Activated CD4-positive, alpha-beta T cell treated with anti-CD3 and anti-CD28 coated beads, Interleukin-2, amount 50 U/mL, for 24 hours (primary cell): ENCODE data around the gene PTAFR.

Experiments used
- DNase-seq, 2 donors: peaks; one replicate each; pipeline ENCODE4 v3.0.0-alpha.2; 2020; ENCODE audit warnings: low read depth in 1 of 2, low spot score in 1 of 2

PTAFR gene

DNA sequence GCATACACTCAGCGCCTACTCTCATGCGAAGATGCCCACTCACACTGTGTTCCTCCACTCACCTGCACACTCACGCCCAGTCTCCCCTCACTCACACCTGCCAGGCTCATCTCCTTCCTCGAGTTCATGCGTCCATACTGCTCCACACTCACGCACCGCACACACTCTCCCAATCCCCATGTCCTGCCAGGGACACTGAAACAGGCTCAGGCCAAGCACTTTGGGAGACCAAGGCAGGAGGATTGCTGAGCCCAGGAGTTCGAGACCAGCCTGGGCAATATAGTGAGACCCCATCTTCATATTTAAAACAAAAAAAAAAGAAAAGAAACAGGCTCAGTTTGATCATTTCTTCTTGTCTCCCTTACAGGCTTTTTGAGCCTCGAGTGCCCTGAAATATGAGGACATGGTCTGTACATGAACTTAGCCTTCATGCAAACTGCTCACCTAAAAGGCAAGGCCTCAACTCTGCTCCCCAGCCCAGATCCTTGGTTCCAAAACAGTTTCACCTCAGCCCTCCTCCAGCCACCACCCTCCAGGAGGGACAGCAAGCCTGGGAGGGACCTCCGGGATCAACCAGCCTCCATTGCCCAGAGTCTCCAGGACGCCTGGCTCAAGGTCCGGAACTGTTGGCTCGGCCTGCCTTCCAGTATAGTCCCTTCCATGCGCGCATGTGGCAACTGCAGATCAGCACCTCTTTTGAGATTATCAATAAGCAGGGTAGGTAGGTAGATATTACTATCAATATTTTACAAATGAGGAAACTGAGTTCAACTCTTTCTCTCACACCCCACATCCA lies 2.4 kb upstream of the PTAFR start:
- no peak for DNase-seq

DNA sequence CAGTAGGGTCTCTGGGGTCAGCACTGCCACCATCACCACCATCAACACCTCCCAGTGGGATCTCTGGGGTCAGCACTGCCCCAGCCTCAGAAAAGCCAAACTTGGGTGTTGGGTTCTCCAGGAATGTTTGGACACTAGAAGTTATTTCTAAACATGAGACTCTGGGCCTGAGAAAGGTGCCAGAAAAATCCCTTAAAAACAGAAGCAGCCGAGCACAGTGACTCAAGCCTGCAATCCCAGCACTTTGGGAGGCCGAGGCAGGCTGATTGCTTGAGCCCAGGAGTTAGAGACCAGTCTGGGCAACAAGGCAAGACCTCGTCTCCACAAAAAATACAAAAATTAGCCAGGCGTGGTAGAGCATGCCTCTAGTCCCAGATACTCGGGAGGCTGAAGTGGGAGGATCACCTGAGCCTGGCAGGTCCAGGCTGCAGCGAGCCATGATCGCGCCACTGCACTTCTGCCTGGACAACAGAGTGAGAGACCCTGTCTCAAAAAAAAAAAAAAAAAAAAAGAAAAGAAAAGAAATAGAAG lies 470 bp downstream of the PTAFR start:
- no peak for DNase-seq

DNA sequence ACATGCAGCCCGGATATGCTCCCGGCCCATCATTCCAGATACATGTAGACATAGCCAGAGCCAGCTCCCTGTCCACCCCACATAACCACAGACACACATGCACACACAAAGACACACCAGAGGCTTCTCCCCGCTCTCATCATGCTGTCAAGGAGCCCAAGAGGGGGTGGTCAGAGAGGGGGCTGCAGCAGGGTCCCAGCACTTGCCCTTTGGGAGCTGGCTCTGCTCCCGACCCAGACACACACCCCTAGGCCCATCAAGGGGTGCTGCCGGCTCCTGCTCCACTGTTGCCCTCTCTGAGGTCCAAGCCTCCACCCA lies 2.6 kb downstream of the PTAFR start:
- no peak for DNase-seq

DNA sequence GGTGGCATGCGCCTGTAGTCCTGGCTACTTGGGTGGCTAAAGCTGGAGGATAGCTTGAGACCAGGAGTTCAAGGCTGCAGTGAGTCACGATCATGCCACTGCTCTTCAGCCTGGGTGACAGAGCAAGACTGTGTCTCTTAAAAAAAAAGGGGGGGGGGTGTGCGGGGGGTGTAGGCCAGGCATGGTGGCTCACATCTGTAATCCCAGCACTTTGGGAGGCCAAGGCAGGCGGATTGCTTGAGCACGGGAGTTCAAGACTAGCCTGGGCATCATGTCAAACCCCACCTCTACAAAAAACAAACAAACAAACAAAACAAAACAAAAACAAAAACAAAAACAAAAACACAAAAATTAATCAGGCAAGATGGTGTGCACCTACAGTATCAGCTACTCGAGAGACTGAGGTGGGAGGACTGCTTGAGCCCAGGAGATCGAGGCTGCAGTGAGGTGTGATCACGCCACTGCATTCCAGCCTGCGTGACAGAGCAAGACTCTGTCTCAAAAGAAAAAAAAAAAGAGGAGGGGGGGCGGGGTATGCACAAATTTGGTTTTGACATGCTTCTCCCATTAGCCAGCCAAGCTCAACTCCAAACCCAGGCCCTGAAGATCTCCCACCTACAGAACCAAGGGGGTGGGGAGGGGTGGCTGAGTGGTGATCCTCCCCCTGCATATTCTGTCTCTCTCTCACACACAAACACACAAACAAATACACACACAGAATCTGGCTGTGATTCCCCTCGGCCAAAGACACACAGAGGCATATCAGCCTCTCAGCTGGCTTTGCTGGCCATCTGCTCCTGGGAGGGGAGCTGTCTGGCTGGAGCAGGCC lies 3.1 kb downstream of the PTAFR start:
- DNase-seq: no peak

DNA sequence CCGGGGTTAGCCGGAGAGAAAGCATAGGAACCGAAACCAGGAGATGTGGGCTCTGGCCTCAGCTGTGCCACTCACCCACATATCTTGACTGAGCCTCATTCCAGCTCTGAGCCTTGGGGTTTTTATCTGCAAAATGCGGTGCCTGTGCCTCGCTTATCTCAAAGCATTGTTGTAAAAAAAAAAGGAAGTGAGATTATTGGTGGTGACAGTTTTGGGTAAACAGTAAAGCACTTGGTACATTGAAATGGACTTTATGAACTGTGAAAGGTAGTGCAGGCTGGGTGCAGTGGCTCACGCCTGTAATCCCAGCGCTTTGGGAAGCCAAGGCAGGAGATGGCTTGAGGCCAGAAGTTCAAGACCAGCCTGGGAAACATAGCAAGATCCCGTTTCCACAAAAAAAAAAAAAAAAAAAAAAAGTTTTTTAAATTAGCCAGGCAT lies 3.8 kb downstream of the PTAFR start:
- no peak for DNase-seq

DNA sequence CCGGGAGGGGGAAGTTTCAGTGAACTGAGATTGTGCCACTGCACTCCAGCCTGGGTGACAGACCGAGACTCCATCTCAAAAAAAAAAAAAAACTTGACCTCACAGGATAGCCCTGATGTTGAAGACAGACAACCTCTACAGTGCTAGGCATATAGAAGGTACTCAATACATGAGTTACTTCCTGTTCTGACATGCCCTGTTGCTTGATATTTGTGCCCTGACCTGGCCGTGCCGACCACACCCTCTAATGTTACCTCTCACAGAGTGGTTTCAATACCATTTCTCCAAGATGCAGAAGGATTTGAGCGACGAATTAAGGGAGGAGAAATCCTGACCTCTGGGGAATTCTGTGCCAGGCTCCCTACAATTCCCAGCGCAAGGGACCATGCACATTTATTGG lies 5.2 kb downstream of the PTAFR start:
- DNase-seq: no peak

DNA sequence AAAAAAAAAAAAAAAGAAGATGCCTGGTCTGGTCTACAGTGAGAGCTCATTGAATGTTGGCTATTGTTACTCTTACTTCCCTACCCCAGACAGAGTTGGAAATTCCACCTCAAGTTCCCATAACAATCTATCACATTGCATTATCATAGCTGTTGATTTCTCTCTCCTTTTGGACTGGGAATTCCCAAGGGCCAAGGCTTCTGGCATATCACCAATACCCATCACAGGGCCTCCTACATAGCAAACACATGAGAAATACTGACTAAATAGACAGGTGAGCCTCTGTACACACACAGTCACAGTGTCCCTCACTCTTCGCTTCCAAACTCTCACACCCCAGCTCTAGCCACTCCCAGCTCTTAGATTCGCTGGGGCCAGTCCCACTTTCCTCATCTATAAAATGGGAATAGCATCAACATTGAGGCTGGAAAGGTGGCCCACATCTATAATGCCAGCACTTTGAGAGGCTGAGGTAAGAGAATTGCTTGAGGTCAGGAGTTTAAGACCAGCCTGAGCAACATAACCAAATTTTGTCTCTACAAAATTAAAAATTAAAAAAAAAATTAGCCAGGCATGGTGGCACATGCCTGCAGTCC lies 6.4 kb downstream of the PTAFR start:
- DNase-seq: no peak

DNA sequence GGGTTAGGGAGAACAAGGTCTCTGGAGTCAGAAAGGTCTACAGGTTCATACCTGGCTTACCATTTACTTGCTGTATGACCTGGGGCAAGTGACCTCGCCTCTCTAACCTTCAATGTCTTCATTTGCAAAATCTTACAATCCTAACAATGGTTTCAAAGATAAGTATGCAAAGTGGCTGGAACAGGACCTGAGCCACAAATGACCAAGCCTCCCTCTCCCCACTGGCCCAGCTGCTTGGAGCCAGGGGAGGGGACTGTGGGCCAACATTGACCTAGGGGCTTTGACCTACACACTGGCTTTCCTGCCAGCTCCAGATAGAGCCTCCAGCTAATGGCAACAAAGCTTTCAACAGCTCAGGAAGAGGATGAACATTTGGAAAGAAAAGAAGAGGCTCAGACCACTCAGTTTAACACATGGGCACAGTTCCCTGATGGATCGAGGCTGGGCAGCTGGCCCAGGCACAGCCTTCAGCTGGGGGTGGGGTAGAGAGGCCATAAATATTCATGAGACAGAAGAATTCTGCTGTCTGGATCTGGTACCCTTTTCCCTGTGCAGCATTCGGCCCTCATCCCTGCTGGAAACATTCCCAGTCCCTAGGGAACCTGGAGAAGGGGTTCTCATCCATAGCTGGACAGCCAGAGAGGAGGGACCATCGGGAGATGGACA lies 12.9 kb downstream of the PTAFR start:
- DNase-seq: no peak

DNA sequence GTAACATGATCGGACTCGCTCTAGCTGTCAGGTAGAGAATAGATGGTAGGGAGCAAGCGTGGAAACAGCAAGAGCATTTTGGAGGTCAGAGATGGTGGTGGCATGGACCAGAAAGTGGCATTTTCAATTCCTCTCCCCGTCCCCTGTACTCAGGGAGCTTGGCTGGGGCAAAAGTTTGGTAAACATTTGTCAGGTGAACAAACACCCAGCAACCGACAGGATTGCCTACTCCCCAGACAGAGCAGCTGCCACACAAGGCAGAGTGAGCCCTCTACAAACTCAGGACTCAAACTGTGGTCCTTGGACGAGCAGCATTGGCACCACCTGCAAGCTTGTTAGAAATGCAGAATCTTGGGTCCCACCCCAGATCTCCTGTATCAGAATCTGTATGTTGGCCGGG lies 14.3 kb downstream of the PTAFR start:
- no peak for DNase-seq

DNA sequence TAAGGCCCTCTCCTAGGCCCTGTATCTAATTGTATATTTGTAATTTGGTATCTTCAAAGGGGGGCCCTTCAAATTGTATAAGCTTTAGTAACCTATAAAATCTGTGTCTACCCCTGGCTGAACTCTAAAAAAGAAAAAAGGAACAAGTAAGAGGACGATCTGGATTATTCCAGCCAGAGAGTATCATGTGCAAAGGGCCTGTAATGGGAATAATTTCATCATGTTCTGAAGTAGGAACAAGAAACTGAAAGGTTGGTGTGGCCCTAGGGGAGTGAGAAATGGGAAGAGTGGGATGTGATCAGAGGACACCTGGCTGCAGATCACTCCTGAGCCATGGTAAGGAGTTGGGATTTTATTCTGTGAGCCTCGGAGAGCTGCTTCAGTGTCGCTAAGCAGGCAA lies 14.7 kb downstream of the PTAFR start:
- no peak for DNase-seq

DNA sequence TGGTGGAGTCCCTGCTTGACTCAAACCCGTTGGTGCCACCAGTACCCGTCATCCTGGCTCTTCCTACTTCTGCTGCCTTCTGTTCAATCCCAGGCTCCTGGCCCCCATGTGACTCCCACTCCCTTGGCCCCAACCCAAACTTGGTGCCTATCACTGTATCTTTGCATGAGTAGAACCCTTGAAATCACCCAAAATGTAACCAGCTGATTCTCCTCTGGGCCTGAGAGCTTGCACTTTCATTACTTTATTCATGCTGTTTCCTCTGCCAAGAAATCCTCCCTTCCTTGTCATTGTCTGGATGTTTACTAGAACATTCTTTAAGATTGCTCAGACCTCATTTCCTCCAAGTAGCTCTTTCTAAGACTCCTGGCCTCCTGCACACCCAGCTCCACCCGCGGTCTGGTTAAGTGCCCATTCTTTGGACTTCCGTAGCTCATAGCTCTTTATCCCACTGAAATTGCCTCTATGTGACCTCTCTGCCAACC lies 15.7 kb downstream of the PTAFR start:
- no peak for DNase-seq

DNA sequence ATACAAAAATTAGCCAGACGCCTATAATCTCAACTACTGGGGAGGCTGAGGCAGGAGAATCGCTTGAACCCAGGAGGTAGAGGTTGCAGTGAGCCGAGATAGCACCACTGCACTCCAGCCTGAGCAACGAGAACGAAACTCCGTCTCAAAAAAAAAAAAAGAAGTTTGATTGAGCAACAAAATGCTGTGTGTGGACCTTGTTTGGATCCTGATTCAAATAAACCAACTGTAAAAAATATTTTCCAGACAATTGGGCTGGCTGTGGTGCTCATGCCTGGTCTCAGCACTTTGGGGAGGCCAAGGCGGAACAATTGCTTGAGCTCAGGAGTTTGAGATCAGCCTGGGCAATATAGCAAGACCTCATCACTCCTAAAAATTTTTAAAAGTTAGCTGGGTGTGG lies 16.8 kb downstream of the PTAFR start:
- DNase-seq: no peak

DNA sequence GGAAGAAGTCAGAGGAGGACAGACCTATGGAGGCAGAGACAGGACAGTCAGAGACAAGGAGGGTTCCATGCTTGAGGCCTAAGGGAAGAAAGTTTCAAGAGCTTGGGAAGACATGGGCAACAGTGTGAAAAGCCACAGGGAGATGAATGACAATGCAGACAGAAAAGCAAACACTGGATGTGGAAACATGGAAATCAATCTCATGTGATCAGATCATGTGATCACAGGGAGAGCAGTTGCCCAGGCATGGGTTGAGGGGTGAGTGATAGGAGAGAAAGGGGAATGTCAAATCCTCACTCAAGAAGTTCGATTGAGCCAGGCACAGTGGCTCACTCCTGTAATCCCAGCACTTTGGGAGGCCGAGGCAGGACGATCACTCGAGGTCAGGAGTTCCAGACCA lies 17.2 kb downstream of the PTAFR start:
- no peak for DNase-seq

DNA sequence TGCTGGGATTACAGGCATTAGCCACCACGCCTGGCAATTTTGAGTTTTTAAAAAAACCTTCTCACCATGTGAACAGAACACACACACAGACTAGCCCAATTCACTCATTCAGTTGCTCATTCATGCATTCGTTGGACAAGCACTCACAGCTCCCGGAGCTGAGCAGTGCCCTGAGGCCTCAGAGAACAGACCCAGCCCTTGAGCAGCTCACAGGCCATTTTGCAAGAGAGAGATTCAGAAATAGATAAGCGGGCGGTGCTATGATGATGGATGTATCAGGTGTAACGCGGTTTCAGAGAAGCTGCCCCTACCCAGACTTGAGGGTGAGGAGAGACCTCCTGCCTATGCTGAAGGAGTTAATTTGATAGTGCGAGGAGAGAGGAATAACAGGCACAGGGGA lies 18.6 kb downstream of the PTAFR start:
- DNase-seq: no peak

DNA sequence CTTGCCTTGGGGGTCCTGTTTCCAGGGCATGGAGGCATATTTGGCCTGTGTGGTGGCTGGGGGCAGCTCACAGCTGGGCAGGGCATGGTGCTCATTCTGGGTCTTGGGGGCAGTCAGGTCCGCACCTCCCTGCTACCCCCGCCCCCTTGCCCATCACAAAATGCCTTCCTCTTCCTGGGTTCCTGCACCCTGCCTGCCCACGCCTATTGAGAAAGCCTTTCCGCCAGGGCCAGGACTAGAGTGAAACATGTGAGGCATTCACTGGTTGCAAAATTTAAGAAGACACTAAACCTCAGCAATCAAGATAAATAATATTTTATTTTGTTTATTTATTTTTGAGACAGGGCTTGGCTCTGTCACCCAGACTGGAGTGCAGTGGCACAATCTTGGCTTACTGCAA lies 19.7 kb downstream of the PTAFR start:
- no peak for DNase-seq

DNA sequence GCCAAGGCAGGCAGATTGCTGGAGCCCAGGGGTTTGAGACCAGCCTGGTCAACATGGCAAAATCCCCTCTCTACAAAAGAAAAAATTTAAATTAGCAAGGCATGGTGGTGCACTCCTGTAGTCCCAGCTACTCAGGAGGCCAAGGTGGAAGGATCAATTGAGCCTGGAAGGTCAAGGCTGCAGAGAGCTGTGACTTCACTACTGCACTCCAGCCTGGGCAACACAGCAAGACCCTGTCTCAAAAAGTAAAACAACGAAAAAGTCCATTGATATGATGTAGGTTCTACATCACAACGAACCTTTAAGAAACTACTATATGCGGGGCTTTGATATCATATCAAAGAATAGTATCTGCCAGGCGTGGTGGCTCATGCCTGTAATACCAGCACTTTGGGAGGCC lies 20.9 kb downstream of the PTAFR start:
- no peak for DNase-seq

DNA sequence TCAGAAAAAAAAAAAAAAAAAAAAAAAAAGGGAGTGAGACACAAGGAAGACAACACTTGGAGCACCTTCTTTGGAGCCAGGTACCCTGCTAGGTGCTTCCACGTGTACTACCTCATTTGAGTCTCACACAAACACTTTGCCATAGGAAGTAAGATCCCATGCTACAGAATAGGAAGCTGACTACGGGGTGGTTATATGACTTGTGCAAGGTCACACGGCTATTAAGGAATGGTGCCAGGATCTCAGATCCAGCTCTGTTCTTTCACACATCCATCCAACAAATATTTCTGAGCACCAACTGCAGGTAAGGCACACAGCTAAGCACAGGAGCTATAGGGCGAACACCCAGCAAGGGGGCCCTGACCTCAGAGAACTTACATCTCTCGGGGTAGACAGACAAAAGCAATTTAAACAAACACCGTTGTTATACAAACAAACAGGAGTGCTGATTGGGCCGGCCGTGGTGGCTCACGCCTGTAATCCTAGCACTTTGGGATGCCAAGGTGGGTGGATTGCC lies 22.4 kb downstream of the PTAFR start:
- no peak for DNase-seq

DNA sequence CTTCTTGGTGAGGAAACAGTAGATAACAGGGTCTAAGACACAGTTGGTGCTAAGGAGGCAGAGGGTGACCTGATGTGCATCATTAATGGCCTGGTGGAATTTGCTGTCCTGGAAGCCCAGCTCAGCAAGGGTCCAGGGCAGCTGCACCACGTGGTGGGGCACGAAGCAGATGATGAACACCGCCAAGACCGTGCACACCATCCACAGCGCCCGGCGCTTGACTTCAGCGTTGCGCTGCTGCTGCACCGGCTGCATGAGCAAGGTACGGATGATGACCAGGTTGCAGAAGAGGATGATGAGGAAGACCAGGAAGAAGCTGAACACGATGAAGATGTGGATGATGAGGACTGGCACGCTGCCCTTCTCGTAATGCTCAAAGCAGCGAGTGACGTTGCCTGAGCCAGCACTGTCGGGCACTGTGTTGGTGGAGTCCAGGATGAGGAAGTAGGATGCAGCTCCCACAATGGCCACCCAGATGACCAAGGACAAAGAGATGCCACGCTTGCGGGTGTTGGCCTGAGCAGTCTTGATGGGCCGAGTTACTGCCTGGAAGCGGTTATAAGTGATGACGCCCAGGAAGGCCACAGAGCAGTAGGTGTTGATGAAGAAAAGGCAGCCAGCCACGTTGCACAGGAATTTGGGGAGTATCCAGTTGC lies 26.2 kb downstream of the PTAFR start:
- no peak for DNase-seq

DNA sequence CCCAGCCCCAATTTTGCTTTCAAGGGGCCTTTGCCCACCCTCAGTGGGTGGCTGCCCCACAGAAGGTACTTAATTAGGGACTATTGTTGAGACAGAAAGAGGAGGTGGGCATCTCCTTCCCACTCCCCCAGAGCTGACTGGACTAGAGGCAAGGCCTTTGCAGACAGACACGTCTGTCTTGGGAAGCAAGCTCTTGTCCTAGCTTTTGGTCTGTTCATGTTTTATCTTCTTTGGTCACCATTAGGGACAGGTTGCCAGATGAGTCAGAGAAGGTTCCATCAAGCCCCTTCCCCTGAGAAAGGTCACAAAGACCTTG lies 27.7 kb downstream of the PTAFR start:
- DNase-seq: no peak

DNA sequence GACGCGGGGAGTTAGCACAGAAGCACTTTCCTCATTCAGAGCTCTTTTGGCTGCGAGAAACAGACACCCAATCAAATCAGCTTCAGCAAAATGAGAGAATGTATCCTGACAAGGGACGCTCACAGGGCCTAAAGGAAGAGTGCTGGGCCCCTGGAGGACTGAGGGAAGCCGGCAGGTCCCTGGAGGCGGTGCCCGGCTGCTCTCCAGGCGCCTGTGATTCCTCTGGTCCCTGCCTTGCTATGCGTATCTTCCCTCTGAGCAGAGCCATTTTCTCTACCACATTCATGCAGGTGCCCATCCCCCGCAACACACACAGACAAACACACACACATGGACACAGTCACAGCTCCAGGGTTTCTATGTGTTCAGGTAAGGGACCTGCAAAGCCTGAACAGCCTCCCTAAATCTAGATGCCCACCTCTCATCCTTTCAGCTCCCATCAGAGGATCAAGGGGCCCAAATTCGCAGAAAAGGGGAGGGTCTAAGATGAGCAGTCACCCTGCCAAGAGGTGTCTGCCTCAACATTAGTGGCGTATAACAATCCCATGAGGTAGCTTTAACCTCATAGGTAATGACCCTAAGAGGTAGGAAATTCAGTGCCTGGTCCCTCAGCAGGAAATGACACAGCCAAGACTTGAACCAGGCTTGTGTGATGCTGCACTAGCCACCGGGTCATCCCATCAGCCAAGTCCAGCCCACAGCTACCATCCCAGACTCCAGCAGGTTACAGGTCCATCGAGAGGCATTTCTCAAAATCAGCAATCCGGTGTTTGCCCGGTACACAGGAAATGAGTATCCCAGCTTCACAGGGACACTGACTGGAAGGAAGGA lies 29.0 kb downstream of the PTAFR start:
- DNase-seq: no peak
